ENCODE results near the gene SLX4IP. TPM values are rescaled to one million over a fixed set of nuclear protein-coding genes. Genes with fewer than 3 reads are reported as not detected.

The SLX4IP gene
- total and polyA plus RNA-seq, 7 donors: 0.20 to 1.9 (median 0.86) TPM

- Histone ChIP-seq H3K27me3 (ENCODE audit: insufficient read depth in 3 of 3, low read length in 2 of 3) (no peaks in the 10 kb centered on the region), H3K36me3 (ENCODE audit: insufficient read depth in 1 of 2, low read depth in 1 of 2) (peaks cover 0 to 1% of the 10 kb centered on the region in 2 donors), H3K4me1 (peaks cover 2% of the 10 kb centered on the region), H3K4me3 (peak within 1 kb of the TSS; percentile 97), H3K9me3 (no peaks in the 10 kb centered on the region), H3K27ac (peak within 1 kb of the TSS; percentile 92)
- TF ChIP-seq CTCF (IDR thresholded peaks at IDR 0.05): no peak
- DNase-seq (peak; percentile 94 to 97), ATAC-seq (peak; percentile 87 to 90 (median 90))
- intact Hi-C loops (cut with DNase I): loop anchor here (5.0 to 10.0 kb wide), 8 partner anchors 181 to 871 kb away; no protein-coding TSS in a partner anchor
- WGBS, 3 donors: 0 to 1% (median 0%) methylated on average over 42 to 84 of the region's 84 CpGs
Measured at GRCh38 chr20:10673842-10674683, 239.0 kb downstream of the SLX4IP start, which contains the start of gene JAG1. JAG1 (minus strand) TSS chr20:10673999; CDS start chr20:10673530, 469 bp downstream.

DNA sequence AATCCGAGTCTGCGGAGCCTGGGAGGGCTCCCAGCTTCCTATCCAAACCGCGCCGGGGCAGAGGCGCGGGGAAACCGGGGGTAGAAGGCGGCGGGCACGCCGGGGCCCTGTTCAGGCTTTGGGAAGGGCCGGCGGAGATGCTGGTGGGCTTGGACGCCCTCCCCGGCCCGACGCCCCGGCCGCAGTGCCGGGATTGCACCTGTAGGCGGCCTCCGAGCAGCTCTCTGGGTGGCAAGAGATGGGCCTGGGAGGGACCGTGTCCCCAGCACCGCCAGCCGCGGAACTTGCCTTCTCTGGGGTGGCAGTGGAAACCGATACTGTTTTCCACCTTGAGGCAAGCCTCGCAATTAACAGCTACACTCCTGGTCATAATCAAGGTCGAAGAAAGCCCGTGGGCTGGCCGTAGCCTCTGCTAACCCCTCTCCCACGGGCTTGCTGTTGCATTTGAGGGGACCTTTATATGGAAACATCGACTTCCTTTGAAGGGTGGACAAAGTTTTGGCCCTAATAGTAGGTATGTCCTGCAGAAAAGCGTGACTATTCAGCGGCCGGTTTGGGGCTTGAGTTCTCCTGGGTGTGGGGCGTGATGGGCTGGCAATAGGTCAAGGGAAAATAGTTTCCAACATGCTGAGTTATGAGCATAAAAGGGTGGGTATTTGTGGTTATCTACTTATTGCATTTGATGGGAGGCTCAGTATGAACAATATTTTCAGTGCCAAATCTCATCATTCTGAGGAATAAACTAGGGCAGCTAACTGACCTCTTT, 239.8 kb downstream of the SLX4IP start:
- no peaks in the 10 kb centered on the region for H3K36me3 ChIP-seq (ENCODE audit: insufficient read depth in 1 of 2, low read depth in 1 of 2)
- 2 to 3% (median 2%) methylated on average over 23 to 38 of the region's 38 CpGs for WGBS, 3 donors
- no peaks in the 10 kb centered on the region for H3K27me3 ChIP-seq (ENCODE audit: insufficient read depth in 3 of 3, low read length in 2 of 3)
- H3K9me3 ChIP-seq: no peaks in the 10 kb centered on the region
- peak; percentile 78 for TF ChIP-seq CTCF (IDR thresholded peaks at IDR 0.05)
- peak overlapping the region; percentile 92 for H3K27ac ChIP-seq
- peak overlapping the region; percentile 97 for H3K4me3 ChIP-seq
- no peaks in the 10 kb centered on the region for H3K4me1 ChIP-seq
- ATAC-seq: peak; percentile 62 to 72 (median 64)
- peak; percentile 79 to 87 for DNase-seq
- intact Hi-C loops (cut with DNase I): loop anchor here (5.0 to 10.0 kb wide), 8 partner anchors 180 to 870 kb away; no protein-coding TSS in a partner anchor

GRCh38 chr20:10675450-10675848, 240.3 kb downstream of the SLX4IP start:
- Histone ChIP-seq H3K4me3 (peak overlapping the region; percentile 97), H3K27me3 (ENCODE audit: insufficient read depth in 3 of 3, low read length in 2 of 3) (no peaks in the 10 kb centered on the region), H3K9me3 (no peaks in the 10 kb centered on the region), H3K36me3 (ENCODE audit: insufficient read depth in 1 of 2, low read depth in 1 of 2) (no peaks in the 10 kb centered on the region), H3K27ac (peak overlapping the region; percentile 92), H3K4me1 (no peaks in the 10 kb centered on the region)
- no peak for ATAC-seq
- no peak for TF ChIP-seq CTCF (IDR thresholded peaks at IDR 0.05)
- WGBS, 3 donors: 88 to 93% (median 92%) methylated on average over 4 of the region's 4 CpGs
- intact Hi-C loops (cut with DNase I): loop anchor here (10.0 kb wide), 5 partner anchors 179 to 869 kb away; no protein-coding TSS in a partner anchor
- no peak for DNase-seq

DNA sequence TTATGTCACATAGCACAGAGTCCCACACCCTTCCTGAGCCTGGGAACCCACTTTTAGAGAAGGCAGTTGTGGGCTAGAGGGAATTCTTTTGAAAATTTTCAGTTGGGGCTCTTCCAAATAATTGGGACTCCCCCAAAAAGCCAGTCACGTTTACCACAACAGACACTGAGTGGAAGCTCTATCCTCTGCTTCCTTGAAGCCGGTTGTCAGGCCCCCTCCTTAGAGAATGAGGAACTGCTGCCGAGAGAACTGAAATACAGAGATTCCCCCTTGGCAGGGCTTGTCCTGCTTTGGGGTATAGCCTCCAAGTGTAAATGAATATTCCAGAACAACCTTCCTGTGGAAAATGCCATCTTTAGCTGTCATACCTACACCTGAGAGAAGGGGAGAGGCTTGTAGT, 241.4 kb downstream of the SLX4IP start:
- ATAC-seq (no peak), DNase-seq (no peak)
- no peaks in the 10 kb centered on the region for H3K27me3 ChIP-seq (ENCODE audit: insufficient read depth in 3 of 3, low read length in 2 of 3)
- no peak overlapping the region for H3K4me3 ChIP-seq
- no peaks in the 10 kb centered on the region for H3K36me3 ChIP-seq (ENCODE audit: insufficient read depth in 1 of 2, low read depth in 1 of 2)
- no peaks in the 10 kb centered on the region for H3K9me3 ChIP-seq
- no peak for TF ChIP-seq CTCF (IDR thresholded peaks at IDR 0.05)
- no peak overlapping the region for H3K27ac ChIP-seq
- WGBS, 3 donors: 67 to 74% (median 71%) methylated on average over 3 of the region's 3 CpGs
- intact Hi-C loops (cut with DNase I): loop anchor here (10.0 kb wide), 5 partner anchors 178 to 868 kb away; no protein-coding TSS in a partner anchor
- no peaks in the 10 kb centered on the region for H3K4me1 ChIP-seq

Other genes starting within 250 kb of the SLX4IP start
- gene SNAP25, start 216.5 kb upstream of the SLX4IP start, total RNA-seq: not detected
- gene SNAP25, start 216.5 kb upstream of the SLX4IP start, polyA plus RNA-seq: under 1 TPM in 2 of 3 donors, not detected in 1; 0.07 to 0.75 TPM
- 10 to 100 TPM; 10.5 to 25.6 (median 18.8) TPM for gene MKKS, start 1.1 kb upstream of the SLX4IP start, total RNA-seq
- 10 to 100 TPM; 22.7 to 40.1 (median 24.0) TPM for gene MKKS, start 1.1 kb upstream of the SLX4IP start, polyA plus RNA-seq
- 10 to 100 TPM; 10.4 to 35.4 (median 16.0) TPM for gene JAG1, start 238.7 kb downstream of the SLX4IP start, total RNA-seq
- gene JAG1, start 238.7 kb downstream of the SLX4IP start, polyA plus RNA-seq: 1 to 10 TPM; 5.4 to 6.5 (median 5.6) TPM